Measurements from ENCODE around the gene COL6A5. TPM values are rescaled to one million over a fixed set of nuclear protein-coding genes. Genes with fewer than 3 reads are reported as not detected.

The COL6A5 gene
- total RNA-seq, 4 donors from 2014 or later = 0.15 to 2.1 (median 0.44) TPM

- Histone ChIP-seq H3K36me3 (no peaks in the 10 kb centered on the region), H3K27me3 (no peaks in the 10 kb centered on the region), H3K4me3 (no peak overlapping the region), H3K4me1 (no peaks in the 10 kb centered on the region), H3K9me3 (no peaks in the 10 kb centered on the region), H3K27ac (no peak overlapping the region)
- no peak for DNase-seq (ENCODE audit: low spot score in 2 of 2)
- TF ChIP-seq EP300 (IDR thresholded peaks at IDR 0.05) (no peak), POLR2AphosphoS5 (IDR thresholded peaks at IDR 0.05) (no peak), CTCF (IDR thresholded peaks at IDR 0.05) (no peak), POLR2A (IDR thresholded peaks at IDR 0.05) (no peak)
- 68% methylated on average over 1 of the region's 1 CpG for WGBS
Measured at GRCh38 chr3:130456540-130456939, 111.1 kb downstream of the COL6A5 start.

GRCh38 chr3:130457671-130458070 is 112.2 kb downstream of the COL6A5 start:
- no peak for DNase-seq (ENCODE audit: low spot score in 2 of 2)
- Histone ChIP-seq H3K9me3 (no peaks in the 10 kb centered on the region), H3K36me3 (no peaks in the 10 kb centered on the region), H3K4me3 (no peak overlapping the region), H3K4me1 (no peaks in the 10 kb centered on the region), H3K27ac (no peak overlapping the region), H3K27me3 (no peaks in the 10 kb centered on the region)
- WGBS = 34% methylated on average over 1 of the region's 1 CpG
- TF ChIP-seq EP300 (IDR thresholded peaks at IDR 0.05) (no peak), CTCF (IDR thresholded peaks at IDR 0.05) (no peak), POLR2A (IDR thresholded peaks at IDR 0.05) (no peak), POLR2AphosphoS5 (IDR thresholded peaks at IDR 0.05) (no peak)

- DNase-seq (ENCODE audit: low spot score in 2 of 2) = no peak
- Histone ChIP-seq H3K4me1 (no peaks in the 10 kb centered on the region), H3K36me3 (no peaks in the 10 kb centered on the region), H3K9me3 (no peaks in the 10 kb centered on the region), H3K27me3 (no peaks in the 10 kb centered on the region), H3K4me3 (no peak overlapping the region), H3K27ac (no peak overlapping the region)
- TF ChIP-seq POLR2AphosphoS5 (IDR thresholded peaks at IDR 0.05) (no peak), CTCF (IDR thresholded peaks at IDR 0.05) (no peak), POLR2A (IDR thresholded peaks at IDR 0.05) (no peak), EP300 (IDR thresholded peaks at IDR 0.05) (no peak)
Measured at GRCh38 chr3:130459944-130460343, 114.5 kb downstream of the COL6A5 start.

GRCh38 chr3:130462089-130462488 is 116.6 kb downstream of the COL6A5 start:
- no peak for TF ChIP-seq POLR2AphosphoS5 (IDR thresholded peaks at IDR 0.05)
- no peak for TF ChIP-seq CTCF (IDR thresholded peaks at IDR 0.05)
- no peak for TF ChIP-seq POLR2A (IDR thresholded peaks at IDR 0.05)
- no peak for TF ChIP-seq EP300 (IDR thresholded peaks at IDR 0.05)
- WGBS = 65% methylated on average over 5 of the region's 5 CpGs
- no peaks in the 10 kb centered on the region for H3K4me1 ChIP-seq
- no peaks in the 10 kb centered on the region for H3K9me3 ChIP-seq
- H3K27me3 ChIP-seq = no peaks in the 10 kb centered on the region
- H3K4me3 ChIP-seq = no peak overlapping the region
- no peak for DNase-seq (ENCODE audit: low spot score in 2 of 2)
- no peak overlapping the region for H3K27ac ChIP-seq
- no peaks in the 10 kb centered on the region for H3K36me3 ChIP-seq

GRCh38 chr3:130463221-130463620 is 117.7 kb downstream of the COL6A5 start:
- H3K27ac ChIP-seq = no peak overlapping the region
- WGBS = 88% methylated on average over 1 of the region's 1 CpG
- no peaks in the 10 kb centered on the region for H3K27me3 ChIP-seq
- no peaks in the 10 kb centered on the region for H3K36me3 ChIP-seq
- H3K4me3 ChIP-seq = no peak overlapping the region
- H3K4me1 ChIP-seq = no peaks in the 10 kb centered on the region
- TF ChIP-seq POLR2AphosphoS5 (IDR thresholded peaks at IDR 0.05) (no peak), EP300 (IDR thresholded peaks at IDR 0.05) (no peak), CTCF (IDR thresholded peaks at IDR 0.05) (no peak), POLR2A (IDR thresholded peaks at IDR 0.05) (no peak)
- H3K9me3 ChIP-seq = no peaks in the 10 kb centered on the region
- no peak for DNase-seq (ENCODE audit: low spot score in 2 of 2)

Measured in suprapubic skin (tissue), 4 donors.